OCI-LY7 (cell line): ENCODE measurements around the gene RNF169.

Experiments used
- EZH2phosphoT487 ChIP-seq: fragments of 200-600 bp; sonication (generic); IDR thresholded peaks from 2 replicates; pipeline ENCODE4 v1.6.1; 2018; ENCODE audit warnings: low read depth, borderline replicate concordance, mild to moderate bottlenecking, mixed run types, antibody characterized with exemption, low read length, moderate library complexity, mixed read lengths
- TF ChIP-seq, protein P1 (sequence below): fragments of 200-600 bp; sonication (generic); conservative IDR thresholded peaks from 2 replicates; pipeline ENCODE4 v1.5.1; 2014; ENCODE audit warnings: mild to moderate bottlenecking, antibody characterized with exemption, low read length, moderate library complexity, mixed read lengths

DNA sequence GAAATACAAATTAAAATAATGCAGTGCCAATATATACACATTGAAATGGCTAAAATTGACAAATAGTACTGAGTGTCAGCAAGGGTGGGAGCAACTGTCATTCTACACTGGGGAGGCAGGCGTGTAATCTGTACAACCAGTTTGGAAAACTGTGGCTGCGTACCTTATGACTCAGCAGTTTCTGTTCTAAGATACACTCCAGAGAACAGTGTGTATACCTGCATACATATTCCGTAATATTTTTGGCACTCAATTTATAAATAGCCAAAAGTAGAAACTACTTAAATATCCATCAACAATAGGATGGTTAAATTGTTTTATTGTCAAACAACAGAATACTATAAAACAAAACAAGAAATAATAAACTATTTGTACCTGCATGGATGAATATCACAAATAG is 57.6 kb downstream of the RNF169 start:
- TF ChIP-seq, protein P1, sequence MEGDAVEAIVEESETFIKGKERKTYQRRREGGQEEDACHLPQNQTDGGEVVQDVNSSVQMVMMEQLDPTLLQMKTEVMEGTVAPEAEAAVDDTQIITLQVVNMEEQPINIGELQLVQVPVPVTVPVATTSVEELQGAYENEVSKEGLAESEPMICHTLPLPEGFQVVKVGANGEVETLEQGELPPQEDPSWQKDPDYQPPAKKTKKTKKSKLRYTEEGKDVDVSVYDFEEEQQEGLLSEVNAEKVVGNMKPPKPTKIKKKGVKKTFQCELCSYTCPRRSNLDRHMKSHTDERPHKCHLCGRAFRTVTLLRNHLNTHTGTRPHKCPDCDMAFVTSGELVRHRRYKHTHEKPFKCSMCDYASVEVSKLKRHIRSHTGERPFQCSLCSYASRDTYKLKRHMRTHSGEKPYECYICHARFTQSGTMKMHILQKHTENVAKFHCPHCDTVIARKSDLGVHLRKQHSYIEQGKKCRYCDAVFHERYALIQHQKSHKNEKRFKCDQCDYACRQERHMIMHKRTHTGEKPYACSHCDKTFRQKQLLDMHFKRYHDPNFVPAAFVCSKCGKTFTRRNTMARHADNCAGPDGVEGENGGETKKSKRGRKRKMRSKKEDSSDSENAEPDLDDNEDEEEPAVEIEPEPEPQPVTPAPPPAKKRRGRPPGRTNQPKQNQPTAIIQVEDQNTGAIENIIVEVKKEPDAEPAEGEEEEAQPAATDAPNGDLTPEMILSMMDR, result no peak
- no peak for TF ChIP-seq EZH2phosphoT487
